ENCODE data around the gene LRRC3.
A peak's percentile ranks its signal among the peaks of the same experiment; 100 is the strongest.

Gene LRRC3

DNA sequence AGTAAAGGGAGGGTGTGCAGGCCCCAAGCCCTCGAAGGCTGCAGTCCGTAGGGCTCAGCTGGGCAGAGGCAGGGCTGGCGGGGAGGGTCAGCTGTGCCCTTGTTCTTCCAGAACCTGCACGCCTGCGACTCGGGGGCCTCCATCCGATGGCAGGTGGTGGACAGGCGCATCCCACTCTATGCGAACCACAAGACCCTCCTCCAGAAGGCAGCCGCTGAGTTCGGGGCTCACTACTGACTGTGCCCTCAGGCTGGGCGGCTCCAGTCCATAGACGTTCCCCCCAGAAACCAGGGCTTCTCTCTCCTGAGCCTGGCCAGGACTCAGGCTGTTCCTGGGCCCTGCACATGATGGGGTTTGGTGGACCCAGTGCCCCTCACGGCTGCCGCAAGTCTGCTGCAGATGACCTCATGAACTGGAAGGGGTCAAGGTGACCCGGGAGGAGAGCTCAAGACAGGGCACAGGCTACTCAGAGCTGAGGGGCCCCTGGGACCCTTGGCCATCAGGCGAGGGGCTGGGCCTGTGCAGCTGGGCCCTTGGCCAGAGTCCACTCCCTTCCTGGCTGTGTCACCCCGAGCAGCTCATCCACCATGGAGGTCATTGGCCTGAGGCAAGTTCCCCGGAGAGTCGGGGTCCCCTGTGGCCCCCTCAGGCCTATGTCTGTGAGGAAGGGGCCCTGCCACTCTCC is 13.6 kb upstream of the LRRC3 start:
- Histone ChIP-seq H3K4me1 (ENCODE audit: insufficient read depth, low read length) (no peaks in the 10 kb centered on the region), H3K9ac (ENCODE audit: low read depth, low read length) (no peak overlapping the region), H3K9me3 (ENCODE audit: control insufficient read depth, insufficient read depth, low read length) (no peaks in the 10 kb centered on the region), H3K36me3 (ENCODE audit: insufficient read depth, low read length) (no peaks in the 10 kb centered on the region)

DNA sequence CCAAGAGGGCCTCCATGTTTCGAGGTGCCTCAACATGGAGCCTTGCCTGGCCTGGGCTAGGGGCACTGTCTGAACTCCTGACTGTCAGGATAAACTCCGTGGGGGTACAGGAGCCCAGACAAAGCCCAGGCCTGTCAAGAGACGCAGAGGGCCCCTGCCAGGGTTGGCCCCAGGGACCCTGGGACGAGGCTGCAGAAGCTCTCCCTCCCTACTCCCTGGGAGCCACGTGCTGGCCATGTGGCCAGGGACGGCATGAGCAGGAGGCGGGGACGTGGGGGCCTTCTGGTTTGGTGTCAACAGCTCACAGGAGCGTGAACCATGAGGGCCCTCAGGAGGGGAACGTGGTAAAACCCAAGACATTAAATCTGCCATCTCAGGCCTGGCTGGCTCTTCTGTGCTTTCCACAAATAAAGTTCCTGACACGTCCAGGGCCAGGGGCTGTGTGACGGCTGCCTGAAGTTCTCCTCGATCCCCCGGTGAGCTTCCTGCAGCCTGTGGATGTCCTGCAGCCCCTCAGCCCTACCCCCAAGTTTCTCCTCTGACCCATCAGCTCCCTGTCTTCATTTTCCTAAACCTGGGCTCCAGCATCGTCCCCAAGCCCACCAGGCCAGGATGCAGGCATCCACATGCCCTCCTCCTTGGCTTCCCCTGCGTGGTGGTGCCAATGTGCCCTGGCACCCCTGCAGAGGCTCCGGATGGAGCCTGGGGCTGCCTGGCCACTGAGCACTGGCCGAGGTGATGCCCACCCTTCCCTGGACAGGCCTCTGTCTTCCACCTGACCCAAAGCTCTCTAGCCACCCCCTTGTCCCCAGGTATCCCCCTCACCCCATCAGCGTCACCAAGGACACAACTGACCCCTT is 12.8 kb upstream of the LRRC3 start:
- no peaks in the 10 kb centered on the region for H3K4me1 ChIP-seq (ENCODE audit: insufficient read depth, low read length)
- H3K9ac ChIP-seq (ENCODE audit: low read depth, low read length): no peak overlapping the region
- H3K36me3 ChIP-seq (ENCODE audit: insufficient read depth, low read length): no peaks in the 10 kb centered on the region
- no peaks in the 10 kb centered on the region for H3K9me3 ChIP-seq (ENCODE audit: control insufficient read depth, insufficient read depth, low read length)

DNA sequence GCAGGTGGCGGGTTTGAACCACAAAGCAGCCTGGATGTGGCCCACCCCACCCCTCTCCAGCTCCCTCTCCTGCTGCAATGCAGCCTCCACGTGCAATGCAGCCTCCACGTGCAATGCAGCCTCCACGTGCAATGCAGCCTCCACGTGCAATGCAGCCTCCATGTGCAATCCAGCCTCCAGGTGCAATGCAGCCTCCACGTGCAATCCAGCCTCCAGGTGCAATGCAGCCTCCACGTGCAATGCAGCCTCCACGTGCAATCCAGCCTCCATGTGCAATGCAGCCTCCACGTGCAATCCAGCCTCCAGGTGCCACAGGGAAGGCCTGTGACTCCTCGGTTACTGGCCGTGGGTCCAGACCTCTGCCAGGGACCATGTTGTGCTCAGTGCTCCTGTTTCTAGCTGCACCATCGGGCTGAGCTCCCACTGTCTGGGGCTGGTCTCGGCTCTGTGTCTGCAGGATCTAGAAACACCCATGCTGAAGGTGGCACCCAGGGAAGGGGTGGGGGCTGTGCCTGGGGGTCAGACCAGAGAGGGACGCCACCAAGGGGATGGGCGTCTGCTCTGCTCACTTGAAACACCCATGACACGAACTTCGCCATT is 11.9 kb upstream of the LRRC3 start:
- no peaks in the 10 kb centered on the region for H3K36me3 ChIP-seq (ENCODE audit: insufficient read depth, low read length)
- H3K4me1 ChIP-seq (ENCODE audit: insufficient read depth, low read length): no peaks in the 10 kb centered on the region
- no peaks in the 10 kb centered on the region for H3K9me3 ChIP-seq (ENCODE audit: control insufficient read depth, insufficient read depth, low read length)
- H3K9ac ChIP-seq (ENCODE audit: low read depth, low read length): no peak overlapping the region

DNA sequence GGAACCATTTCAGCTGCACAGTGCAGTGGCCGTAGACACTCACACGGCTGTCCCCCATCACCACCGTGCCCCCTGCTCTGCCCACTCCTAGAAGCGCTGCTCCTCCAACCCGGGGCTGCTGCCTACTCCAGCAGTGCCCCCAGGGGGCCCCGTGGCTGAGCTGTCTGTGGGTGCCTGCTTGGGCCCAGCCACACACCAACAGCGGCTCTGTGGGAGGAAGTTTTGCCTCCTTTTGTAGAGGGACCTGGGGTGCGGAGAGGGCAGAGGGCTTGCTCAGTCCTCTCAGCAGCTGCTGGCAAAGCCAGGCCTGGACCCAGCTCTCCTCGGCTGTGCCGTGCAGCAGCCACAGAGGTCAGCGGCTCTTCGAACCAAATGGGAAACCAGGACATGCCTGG is 11.4 kb upstream of the LRRC3 start:
- H3K9me3 ChIP-seq (ENCODE audit: control insufficient read depth, insufficient read depth, low read length): no peaks in the 10 kb centered on the region
- no peaks in the 10 kb centered on the region for H3K36me3 ChIP-seq (ENCODE audit: insufficient read depth, low read length)
- no peak overlapping the region for H3K9ac ChIP-seq (ENCODE audit: low read depth, low read length)
- H3K4me1 ChIP-seq (ENCODE audit: insufficient read depth, low read length): no peaks in the 10 kb centered on the region

DNA sequence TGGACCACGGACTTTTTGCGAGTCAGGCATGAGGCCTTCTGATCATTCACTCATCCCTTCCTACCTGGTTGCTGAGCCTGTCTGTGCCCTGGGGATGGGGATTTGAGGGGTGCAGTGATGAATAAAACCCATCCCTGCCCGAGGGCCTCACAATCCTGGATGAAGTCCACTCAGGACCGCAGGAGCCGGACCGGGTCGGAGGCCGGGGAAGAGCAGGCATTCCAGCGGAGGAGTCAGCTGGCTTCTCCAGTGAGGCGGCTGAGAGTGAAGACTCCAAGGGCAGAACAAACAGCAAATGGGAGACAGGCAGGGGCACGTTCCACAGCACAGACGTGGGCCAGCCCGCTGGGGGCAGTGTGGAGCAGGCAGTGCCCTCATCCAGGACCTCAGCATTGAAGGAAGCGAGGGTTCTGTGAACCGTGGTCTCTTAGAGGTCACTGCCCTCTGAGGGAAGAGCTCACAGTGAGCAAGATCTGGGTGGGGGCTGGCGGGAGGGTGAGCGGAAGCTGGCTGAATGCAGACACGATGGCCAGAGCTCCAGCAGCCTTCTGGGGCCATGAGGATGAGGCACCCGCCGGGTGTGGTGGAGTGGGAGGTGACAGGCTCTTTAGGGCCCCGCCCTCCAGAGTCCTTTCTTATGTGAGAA is 10.9 kb upstream of the LRRC3 start:
- no peak overlapping the region for H3K9ac ChIP-seq (ENCODE audit: low read depth, low read length)
- H3K36me3 ChIP-seq (ENCODE audit: insufficient read depth, low read length): no peaks in the 10 kb centered on the region
- no peaks in the 10 kb centered on the region for H3K4me1 ChIP-seq (ENCODE audit: insufficient read depth, low read length)
- H3K9me3 ChIP-seq (ENCODE audit: control insufficient read depth, insufficient read depth, low read length): no peaks in the 10 kb centered on the region

DNA sequence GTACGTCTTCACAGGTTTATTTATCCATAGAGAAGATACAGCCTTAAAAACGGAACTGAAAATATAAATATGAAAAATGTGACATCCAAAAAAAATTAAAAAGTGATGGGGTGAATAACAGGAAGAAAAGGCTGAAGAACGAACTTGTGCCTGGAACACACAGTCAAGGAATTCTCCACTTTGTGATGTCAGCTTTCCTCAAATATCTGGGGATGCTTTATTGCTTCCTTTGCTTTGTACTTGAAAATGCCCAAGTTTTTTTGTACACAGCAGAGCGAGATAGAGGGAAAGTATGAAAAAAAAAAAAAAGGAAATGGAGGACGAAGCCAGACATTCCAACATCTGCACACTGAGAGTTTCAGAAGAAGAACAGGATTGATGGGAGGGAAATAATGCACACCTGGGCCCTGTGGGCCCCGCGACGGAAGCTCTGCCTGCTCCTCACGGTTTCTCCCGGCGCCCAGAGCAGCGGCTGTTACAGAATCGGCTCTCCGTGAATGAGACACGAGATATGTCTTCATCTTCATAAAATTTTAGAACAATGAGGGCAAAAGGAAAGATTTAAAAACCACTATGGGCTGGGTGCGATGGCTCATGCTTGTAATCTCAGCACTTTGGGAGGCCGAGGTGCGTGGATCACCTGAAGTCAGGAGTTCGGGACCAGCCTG is 10.0 kb upstream of the LRRC3 start:
- Histone ChIP-seq H3K9ac (ENCODE audit: low read depth, low read length) (no peak overlapping the region), H3K9me3 (ENCODE audit: control insufficient read depth, insufficient read depth, low read length) (no peaks in the 10 kb centered on the region), H3K4me1 (ENCODE audit: insufficient read depth, low read length) (no peaks in the 10 kb centered on the region), H3K36me3 (ENCODE audit: insufficient read depth, low read length) (no peaks in the 10 kb centered on the region)

DNA sequence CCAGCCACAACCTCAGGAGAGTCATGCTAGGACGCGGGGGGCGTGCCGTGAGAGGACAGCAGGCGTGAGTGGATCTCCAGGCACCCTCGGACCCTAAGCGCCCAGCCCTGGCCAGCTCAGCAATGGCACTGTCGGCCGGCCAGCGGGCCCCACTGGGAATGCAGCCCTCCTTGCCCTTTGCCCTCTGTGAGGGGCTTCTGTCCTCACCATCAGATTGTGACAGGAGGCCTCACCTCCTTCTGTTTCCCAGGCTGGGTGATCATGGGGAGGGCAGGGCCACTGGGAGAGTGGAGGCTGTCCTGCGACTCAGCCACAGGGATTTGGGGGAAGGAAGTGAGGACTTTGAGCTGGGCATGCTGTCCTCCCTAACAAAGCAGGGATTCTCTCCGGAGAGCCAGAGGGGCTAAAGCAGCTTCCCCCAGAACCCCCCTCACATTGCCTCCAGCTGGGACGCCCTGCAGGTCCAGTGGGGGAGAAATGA is 6.6 kb upstream of the LRRC3 start:
- Histone ChIP-seq H3K9ac (ENCODE audit: low read depth, low read length) (no peak overlapping the region), H3K9me3 (ENCODE audit: control insufficient read depth, insufficient read depth, low read length) (no peaks in the 10 kb centered on the region), H3K4me1 (ENCODE audit: insufficient read depth, low read length) (no peaks in the 10 kb centered on the region), H3K36me3 (ENCODE audit: insufficient read depth, low read length) (no peaks in the 10 kb centered on the region)

DNA sequence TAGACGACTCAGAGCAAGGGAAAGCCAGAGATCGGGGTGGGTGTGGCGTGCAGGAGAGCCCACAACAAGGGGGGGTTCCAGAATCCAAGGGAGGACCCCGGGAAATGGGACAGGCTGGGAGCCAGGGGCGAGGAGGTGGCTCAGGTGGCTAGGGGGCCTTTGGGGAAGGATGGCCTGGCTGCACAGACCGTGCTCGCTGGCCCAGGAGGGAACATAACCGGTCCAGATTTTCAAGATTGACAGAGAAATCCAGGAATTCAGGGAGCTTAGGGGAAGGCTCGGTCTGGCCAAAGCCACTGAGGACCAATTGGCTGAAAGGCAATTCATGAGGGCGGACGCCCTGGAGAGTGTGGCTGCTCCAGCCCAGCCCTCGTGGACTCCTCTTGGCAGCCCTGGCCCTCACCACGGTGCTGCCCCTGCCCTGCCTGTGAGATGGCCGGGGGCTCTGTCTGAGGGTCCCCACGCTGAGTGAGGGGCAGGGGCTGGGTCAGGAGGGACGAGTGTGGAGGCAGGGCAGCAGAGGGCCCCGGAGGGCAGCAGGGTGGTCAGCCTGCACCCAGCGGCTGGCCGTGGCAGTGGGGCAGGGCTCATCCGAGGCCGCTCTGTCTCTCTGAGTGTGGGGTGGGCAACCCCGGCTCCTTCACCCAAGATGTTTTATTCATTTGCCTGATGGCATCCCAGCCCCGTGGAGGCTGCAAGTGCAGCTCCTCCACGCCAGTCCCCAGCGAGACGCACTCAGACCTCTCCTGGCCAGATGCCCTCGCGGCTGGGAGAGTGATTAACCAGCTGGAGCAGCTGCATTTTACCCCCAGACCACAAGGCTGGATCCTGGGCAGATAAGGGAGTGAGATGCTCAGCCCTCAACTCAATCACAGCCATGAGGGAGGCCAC is 5.6 kb upstream of the LRRC3 start:
- H3K36me3 ChIP-seq (ENCODE audit: insufficient read depth, low read length): no peaks in the 10 kb centered on the region
- H3K9me3 ChIP-seq (ENCODE audit: control insufficient read depth, insufficient read depth, low read length): no peaks in the 10 kb centered on the region; the same call in 1 of the 2 replicates
- H3K9ac ChIP-seq (ENCODE audit: low read depth, low read length): no peak overlapping the region
- H3K4me1 ChIP-seq (ENCODE audit: insufficient read depth, low read length): no peaks in the 10 kb centered on the region

DNA sequence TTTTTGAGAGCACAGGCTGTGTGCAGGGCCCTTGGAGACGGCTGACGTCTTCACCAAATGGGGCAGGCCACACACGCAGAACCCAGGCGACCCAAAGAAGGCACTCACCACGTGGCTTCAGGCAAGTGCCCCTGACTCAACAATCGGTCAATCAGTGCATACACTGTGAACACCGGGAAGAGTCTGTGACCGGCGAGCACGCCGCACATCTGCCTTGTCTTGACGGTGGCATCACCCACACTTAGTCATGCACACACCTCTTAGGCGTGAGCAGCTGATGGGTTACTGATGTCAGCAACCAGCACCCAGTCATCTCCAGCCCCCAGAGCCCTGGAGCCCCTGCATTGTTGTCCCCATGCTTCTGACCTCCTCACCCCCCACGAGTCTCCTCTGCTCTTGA is 4.9 kb upstream of the LRRC3 start:
- Histone ChIP-seq H3K36me3 (ENCODE audit: insufficient read depth, low read length) (no peaks in the 10 kb centered on the region), H3K9ac (ENCODE audit: low read depth, low read length) (no peak overlapping the region), H3K9me3 (ENCODE audit: control insufficient read depth, insufficient read depth, low read length) (no peaks in the 10 kb centered on the region; the same call in 1 of the 2 replicates), H3K4me1 (ENCODE audit: insufficient read depth, low read length) (no peaks in the 10 kb centered on the region)

DNA sequence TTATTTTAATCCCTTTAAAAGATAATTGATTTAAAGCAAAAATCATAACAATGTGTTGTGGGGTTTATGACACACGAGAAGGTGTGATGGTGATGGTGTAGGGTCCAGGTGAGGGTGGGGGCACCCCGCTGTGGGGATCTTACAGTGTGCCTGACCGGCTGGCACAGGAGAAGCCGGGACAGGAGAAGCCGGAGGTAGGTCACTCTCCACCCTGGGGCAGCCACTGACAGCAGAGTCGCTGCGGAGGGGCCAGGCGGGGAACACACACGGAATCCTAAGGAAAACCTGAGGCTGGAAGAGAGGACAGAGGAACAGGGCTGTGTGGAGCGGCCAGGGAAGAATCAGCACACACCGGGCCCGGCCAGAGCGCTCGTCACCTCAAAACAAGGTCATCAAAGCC is 4.3 kb upstream of the LRRC3 start:
- Histone ChIP-seq H3K9me3 (ENCODE audit: control insufficient read depth, insufficient read depth, low read length) (no peaks in the 10 kb centered on the region; the same call in 1 of the 2 replicates), H3K4me1 (ENCODE audit: insufficient read depth, low read length) (no peaks in the 10 kb centered on the region), H3K9ac (ENCODE audit: low read depth, low read length) (no peak overlapping the region), H3K36me3 (ENCODE audit: insufficient read depth, low read length) (no peaks in the 10 kb centered on the region)

DNA sequence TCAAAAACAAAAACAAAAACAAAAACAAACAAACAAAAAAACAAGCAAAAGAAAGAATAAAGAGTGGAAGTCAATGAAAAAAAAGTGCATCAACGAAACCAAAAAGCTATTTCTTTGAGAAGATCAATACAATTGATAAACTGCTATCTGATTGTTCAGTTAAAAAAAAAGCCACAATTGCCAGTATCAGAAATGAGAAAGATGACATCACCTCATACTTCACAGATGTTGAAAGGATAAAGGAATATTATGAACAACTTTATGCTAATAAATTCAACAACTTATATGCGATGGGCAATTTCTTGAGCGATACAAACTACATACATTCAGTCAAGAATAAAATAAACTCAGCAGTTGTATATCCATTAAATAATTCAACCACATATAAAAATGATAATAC is 2.2 kb upstream of the LRRC3 start:
- H3K36me3 ChIP-seq (ENCODE audit: insufficient read depth, low read length): no peaks in the 10 kb centered on the region
- no peaks in the 10 kb centered on the region; the same call in 1 of the 2 replicates for H3K4me1 ChIP-seq (ENCODE audit: insufficient read depth, low read length)
- no peak overlapping the region for H3K9ac ChIP-seq (ENCODE audit: low read depth, low read length)
- H3K9me3 ChIP-seq (ENCODE audit: control insufficient read depth, insufficient read depth, low read length): no peaks in the 10 kb centered on the region; the same call in 1 of the 2 replicates

DNA sequence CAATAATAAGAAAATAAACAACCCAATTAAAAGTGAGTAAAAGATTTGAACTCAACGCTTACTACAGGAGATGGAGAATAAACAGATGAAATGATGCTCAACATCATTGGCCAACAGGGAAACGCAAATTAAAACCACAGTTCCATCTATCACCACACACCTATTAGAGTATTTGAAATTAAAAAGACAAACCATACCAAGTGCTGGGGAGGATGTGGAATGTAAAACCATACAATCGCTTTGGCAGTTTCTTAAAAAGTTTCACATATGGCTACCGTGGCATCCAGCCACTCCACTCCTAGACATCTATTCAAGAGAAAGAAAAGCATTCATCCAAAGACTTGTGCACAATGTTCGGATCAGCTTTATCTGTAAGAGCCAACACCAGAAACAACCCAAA is 1.3 kb upstream of the LRRC3 start:
- H3K9me3 ChIP-seq (ENCODE audit: control insufficient read depth, insufficient read depth, low read length): no peaks in the 10 kb centered on the region; the same call in 1 of the 2 replicates
- no peaks in the 10 kb centered on the region; the same call in 1 of the 2 replicates for H3K4me1 ChIP-seq (ENCODE audit: insufficient read depth, low read length)
- no peaks in the 10 kb centered on the region for H3K36me3 ChIP-seq (ENCODE audit: insufficient read depth, low read length)
- no peak overlapping the region for H3K9ac ChIP-seq (ENCODE audit: low read depth, low read length)

DNA sequence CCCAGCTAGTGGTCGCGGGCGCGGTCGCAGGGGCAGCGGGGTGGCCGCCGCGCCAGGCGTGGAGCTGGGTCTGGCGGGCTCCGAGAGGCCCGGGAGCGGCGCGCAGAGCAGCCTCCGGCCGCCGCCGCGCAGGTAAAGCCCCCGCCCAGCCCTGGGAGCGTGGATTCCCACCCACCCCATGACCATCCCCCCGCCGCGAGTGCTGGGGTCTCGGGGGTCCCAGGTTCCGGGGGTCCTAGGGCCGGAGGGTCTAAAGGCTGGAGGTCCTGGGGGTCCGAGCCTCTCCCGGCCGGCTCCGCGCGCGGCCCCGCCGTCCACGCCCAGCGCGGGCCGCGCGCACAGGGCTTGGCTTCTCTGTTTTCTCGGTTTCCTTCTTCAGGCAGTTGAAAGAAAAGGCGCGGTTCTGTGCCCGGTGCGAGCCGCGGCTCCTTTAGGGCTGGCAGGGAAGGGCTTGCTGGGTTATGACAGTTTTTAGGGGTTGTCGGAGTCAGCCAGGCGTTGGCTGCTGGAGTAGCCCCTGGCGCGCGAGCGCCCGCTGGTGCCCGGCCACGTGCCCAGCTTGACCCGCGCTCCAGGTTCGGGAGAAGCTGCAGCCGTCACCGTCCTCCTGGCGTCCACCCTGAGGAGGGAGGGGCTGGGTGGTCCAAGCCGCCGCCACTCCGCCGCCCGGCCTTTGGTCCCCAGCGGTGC is 359 bp downstream of the LRRC3 start:
- Histone ChIP-seq H3K4me1 (ENCODE audit: insufficient read depth, low read length) (no peaks in the 10 kb centered on the region; the same call in 1 of the 2 replicates), H3K9me3 (ENCODE audit: control insufficient read depth, insufficient read depth, low read length) (no peaks in the 10 kb centered on the region; the same call in 1 of the 2 replicates), H3K9ac (ENCODE audit: low read depth, low read length) (peak overlapping the region; percentile 70; the same call in 1 of the 2 replicates), H3K36me3 (ENCODE audit: insufficient read depth, low read length) (no peaks in the 10 kb centered on the region)
